Duodenal mucosa (tissue), 2 donors: ENCODE measurements around the gene TTLL11.

Source experiments
- H3K27ac ChIP-seq: one replicate; pipeline ENCODE4 v1.7.0; 2013; ENCODE audit warnings: low read depth, low read length
- H3K27me3 ChIP-seq, 2 donors: one replicate each; pipeline ENCODE4 v1.7.0; 2013; ENCODE audit warnings: low read length in 2 of 2, control low read depth in 1 of 2; ENCODE audit not compliant: insufficient read depth in 2 of 2, control insufficient read depth in 1 of 2
- H3K36me3 ChIP-seq, 2 donors: one replicate each; pipeline ENCODE4 v1.7.0; 2013; ENCODE audit warnings: low read length in 2 of 2, control low read depth in 1 of 2; ENCODE audit not compliant: insufficient read depth in 2 of 2, control insufficient read depth in 1 of 2
- H3K4me1 ChIP-seq, 2 donors: one replicate each; pipeline ENCODE4 v1.7.0; 2013; ENCODE audit warnings: low read length in 2 of 2, control low read depth in 1 of 2; ENCODE audit not compliant: insufficient read depth in 2 of 2, control insufficient read depth in 1 of 2
- H3K4me3 ChIP-seq, 2 donors: one replicate each; pipeline ENCODE4 v1.7.0; 2013; ENCODE audit warnings: low read length in 2 of 2, low read depth in 1 of 2
- H3K9ac ChIP-seq, 2 donors: one replicate each; pipeline ENCODE4 v1.7.0; 2013; ENCODE audit warnings: low read length in 2 of 2, low read depth in 1 of 2
- H3K9me3 ChIP-seq, 2 donors: one replicate each; pipeline ENCODE4 v1.7.0; 2013; ENCODE audit warnings: low read length in 2 of 2, control low read depth in 1 of 2; ENCODE audit not compliant: control insufficient read depth in 1 of 2

Gene TTLL11

GRCh38 chr9:122091682-122092592 lies 1.2 kb downstream of the TTLL11 start:
- H3K9me3 ChIP-seq = no peaks in the 10 kb centered on the region
- peak overlapping the region; percentile 66 to 78 for H3K9ac ChIP-seq
- H3K4me1 ChIP-seq = peaks cover 23 to 29% of the 10 kb centered on the region in 2 donors
- H3K36me3 ChIP-seq = no peaks in the 10 kb centered on the region
- H3K27me3 ChIP-seq = no peaks in the 10 kb centered on the region
- H3K27ac ChIP-seq = no peak overlapping the region
- peak overlapping the region; percentile 82 to 87 for H3K4me3 ChIP-seq

GRCh38 chr9:122090981-122091380 lies 2.1 kb downstream of the TTLL11 start:
- Histone ChIP-seq H3K27me3 (no peaks in the 10 kb centered on the region), H3K9ac (no peak overlapping the region), H3K4me3 (no peak overlapping the region), H3K4me1 (peaks cover 23 to 29% of the 10 kb centered on the region in 2 donors), H3K27ac (no peak overlapping the region), H3K9me3 (no peaks in the 10 kb centered on the region), H3K36me3 (no peaks in the 10 kb centered on the region)

GRCh38 chr9:122090287-122090883 lies 2.7 kb downstream of the TTLL11 start:
- H3K36me3 ChIP-seq = no peaks in the 10 kb centered on the region
- no peaks in the 10 kb centered on the region for H3K9me3 ChIP-seq
- no peaks in the 10 kb centered on the region for H3K27me3 ChIP-seq
- H3K4me1 ChIP-seq = peaks cover 23 to 28% of the 10 kb centered on the region in 2 donors
- no peak overlapping the region for H3K9ac ChIP-seq
- no peak overlapping the region for H3K27ac ChIP-seq
- no peak overlapping the region for H3K4me3 ChIP-seq

GRCh38 chr9:122088880-122089706 lies 4.0 kb downstream of the TTLL11 start:
- H3K36me3 ChIP-seq = no peaks in the 10 kb centered on the region
- H3K4me3 ChIP-seq = no peak overlapping the region
- no peaks in the 10 kb centered on the region for H3K9me3 ChIP-seq
- no peaks in the 10 kb centered on the region for H3K27me3 ChIP-seq
- H3K9ac ChIP-seq = no peak overlapping the region
- H3K4me1 ChIP-seq = peaks cover 23 to 25% of the 10 kb centered on the region in 2 donors
- H3K27ac ChIP-seq = no peak overlapping the region

- Histone ChIP-seq H3K9me3 (no peaks in the 10 kb centered on the region), H3K4me1 (peaks cover 18 to 25% of the 10 kb centered on the region in 2 donors), H3K27me3 (no peaks in the 10 kb centered on the region), H3K27ac (no peak overlapping the region), H3K4me3 (no peak overlapping the region), H3K9ac (no peak overlapping the region), H3K36me3 (no peaks in the 10 kb centered on the region)
Measured at GRCh38 chr9:122087406-122088200, 5.5 kb downstream of the TTLL11 start.

- Histone ChIP-seq H3K9ac (no peak overlapping the region), H3K27ac (no peak overlapping the region), H3K4me3 (no peak overlapping the region), H3K36me3 (no peaks in the 10 kb centered on the region), H3K27me3 (no peaks in the 10 kb centered on the region), H3K9me3 (no peaks in the 10 kb centered on the region), H3K4me1 (peaks cover 11 to 19% of the 10 kb centered on the region in 2 donors)
Measured at GRCh38 chr9:122086873-122087272, 6.2 kb downstream of the TTLL11 start.

- H3K36me3 ChIP-seq = no peaks in the 10 kb centered on the region
- no peaks in the 10 kb centered on the region for H3K9me3 ChIP-seq
- no peak overlapping the region for H3K9ac ChIP-seq
- H3K27me3 ChIP-seq = no peaks in the 10 kb centered on the region
- no peak overlapping the region for H3K4me3 ChIP-seq
- H3K4me1 ChIP-seq = peaks cover 0 to 3% of the 10 kb centered on the region in 2 donors
- H3K27ac ChIP-seq = no peak overlapping the region
Measured at GRCh38 chr9:122085260-122085659, 7.8 kb downstream of the TTLL11 start.

- Histone ChIP-seq H3K36me3 (no peaks in the 10 kb centered on the region), H3K4me3 (no peak overlapping the region), H3K9ac (no peak overlapping the region), H3K27ac (no peak overlapping the region), H3K9me3 (no peaks in the 10 kb centered on the region), H3K27me3 (no peaks in the 10 kb centered on the region), H3K4me1 (no peaks in the 10 kb centered on the region)
Measured at GRCh38 chr9:122084026-122084675, 9.0 kb downstream of the TTLL11 start.

GRCh38 chr9:122080986-122081385 lies 12.1 kb downstream of the TTLL11 start:
- Histone ChIP-seq H3K4me1 (no peaks in the 10 kb centered on the region), H3K27me3 (no peaks in the 10 kb centered on the region), H3K9me3 (peaks cover 0 to 10% of the 10 kb centered on the region in 2 donors), H3K4me3 (no peak overlapping the region), H3K27ac (no peak overlapping the region), H3K36me3 (no peaks in the 10 kb centered on the region), H3K9ac (no peak overlapping the region)
